Osteocyte (in vitro differentiated cells): ENCODE data around the gene TMEM167A. TPM values are rescaled to one million over a fixed set of nuclear protein-coding genes. Genes with fewer than 3 reads are reported as not detected.
A peak's percentile ranks its signal among the peaks of the same experiment; 100 is the strongest.

ENCODE experiments used
- DNase-seq: peaks from one replicate; pipeline ENCODE4 v3.0.0; 2021; ENCODE audit warnings: mixed read lengths; ENCODE audit not compliant: unreplicated experiment; ENCODE audit errors: extremely low spot score
- H3K27ac Mint-ChIP-seq: one replicate; pipeline ENCODE4 v1.8.0; 2021; ENCODE audit warnings: mild to moderate bottlenecking, mixed read lengths; ENCODE audit not compliant: unreplicated experiment
- H3K27me3 Mint-ChIP-seq: one replicate; pipeline ENCODE4 v1.8.0; 2021; ENCODE audit warnings: mixed read lengths; ENCODE audit not compliant: unreplicated experiment
- H3K36me3 Mint-ChIP-seq: one replicate; pipeline ENCODE4 v1.8.0; 2021; ENCODE audit warnings: mixed read lengths; ENCODE audit not compliant: unreplicated experiment
- H3K4me1 Mint-ChIP-seq: one replicate; pipeline ENCODE4 v1.8.0; 2021; ENCODE audit warnings: mixed read lengths; ENCODE audit not compliant: unreplicated experiment
- H3K4me3 Mint-ChIP-seq: one replicate; pipeline ENCODE4 v1.8.0; 2021; ENCODE audit warnings: mild to moderate bottlenecking, moderate library complexity, mixed read lengths; ENCODE audit not compliant: unreplicated experiment
- H3K9me3 Mint-ChIP-seq: one replicate; pipeline ENCODE4 v1.8.0; 2021; ENCODE audit warnings: mixed read lengths; ENCODE audit not compliant: unreplicated experiment
- CTCF ChIP-seq: fragments of 200-600 bp; sonication (generic); IDR thresholded peaks from 2 replicates; pipeline ENCODE4 v1.5.0; 2021; ENCODE audit warnings: antibody characterized with exemption, mild to moderate bottlenecking, moderate library complexity
- total RNA-seq: library from RNA; stranded (reverse); gene quantifications from 2 replicates; pipeline ENCODE4 v1.2.1, GENCODE V29; 2021

The TMEM167A gene
- total RNA-seq, 1 donor from 2014 or later: 70.9 TPM

DNA sequence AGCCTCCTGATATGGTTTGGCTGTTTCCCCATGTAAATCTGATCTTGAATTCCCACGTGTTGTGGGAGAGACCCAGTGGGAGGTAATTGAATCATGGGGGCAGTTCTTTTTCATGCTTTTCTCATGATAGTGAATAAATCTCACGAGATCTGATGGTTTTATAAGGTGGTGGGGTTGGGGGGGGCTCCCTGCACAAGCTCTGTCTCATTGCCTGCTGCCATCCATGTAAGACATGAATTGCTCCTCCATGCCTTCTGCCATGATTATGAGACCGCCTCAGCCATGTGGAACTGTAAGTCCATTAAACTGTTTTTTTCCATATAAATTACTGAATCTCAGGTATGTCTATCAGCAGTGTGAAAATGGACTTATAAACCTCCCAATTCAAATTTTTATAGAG is 13.0 kb upstream of the TMEM167A start:
- Mint-ChIP-seq H3K27ac (no peak overlapping the region), H3K9me3 (peaks cover 27% of the 10 kb centered on the region), H3K4me3 (no peak overlapping the region), H3K27me3 (no peaks in the 10 kb centered on the region), H3K36me3 (peaks cover 6% of the 10 kb centered on the region), H3K4me1 (no peaks in the 10 kb centered on the region)
- no peak for DNase-seq
- no peak for TF ChIP-seq CTCF

- no peak for TF ChIP-seq CTCF
- H3K36me3 Mint-ChIP-seq: no peaks in the 10 kb centered on the region
- H3K27ac Mint-ChIP-seq: no peak overlapping the region
- H3K27me3 Mint-ChIP-seq: no peaks in the 10 kb centered on the region
- no peak for DNase-seq
- H3K4me1 Mint-ChIP-seq: no peaks in the 10 kb centered on the region
- H3K9me3 Mint-ChIP-seq: no peaks in the 10 kb centered on the region
- H3K4me3 Mint-ChIP-seq: no peak overlapping the region
Observed at GRCh38 chr5:83085106-83085505, 7.9 kb upstream of the TMEM167A start.

- Mint-ChIP-seq H3K9me3 (no peaks in the 10 kb centered on the region), H3K27ac (no peak overlapping the region), H3K27me3 (no peaks in the 10 kb centered on the region), H3K36me3 (no peaks in the 10 kb centered on the region), H3K4me3 (no peak overlapping the region), H3K4me1 (no peaks in the 10 kb centered on the region)
- no peak for TF ChIP-seq CTCF
- DNase-seq: no peak
Observed at GRCh38 chr5:83084336-83084735, 7.1 kb upstream of the TMEM167A start.

GRCh38 chr5:83082750-83083149 is 5.6 kb upstream of the TMEM167A start:
- H3K4me3 Mint-ChIP-seq: no peak overlapping the region
- H3K27ac Mint-ChIP-seq: no peak overlapping the region
- no peak for DNase-seq
- peaks cover 8% of the 10 kb centered on the region for H3K4me1 Mint-ChIP-seq
- H3K27me3 Mint-ChIP-seq: no peaks in the 10 kb centered on the region
- no peaks in the 10 kb centered on the region for H3K9me3 Mint-ChIP-seq
- no peaks in the 10 kb centered on the region for H3K36me3 Mint-ChIP-seq
- no peak for TF ChIP-seq CTCF

- TF ChIP-seq CTCF: no peak
- no peaks in the 10 kb centered on the region for H3K9me3 Mint-ChIP-seq
- peak overlapping the region; percentile 97 for H3K4me3 Mint-ChIP-seq
- DNase-seq: no peak
- peaks cover 36% of the 10 kb centered on the region for H3K4me1 Mint-ChIP-seq
- no peaks in the 10 kb centered on the region for H3K27me3 Mint-ChIP-seq
- peaks cover 5% of the 10 kb centered on the region for H3K36me3 Mint-ChIP-seq
- peak overlapping the region; percentile 99 for H3K27ac Mint-ChIP-seq
Observed at GRCh38 chr5:83077662-83078261, 568 bp upstream of the TMEM167A start.
